Right lung (tissue), 5 donors: ENCODE measurements around the gene TAPT1. TPM values are rescaled to one million over a fixed set of nuclear protein-coding genes. Genes with fewer than 3 reads are reported as not detected.
"Not testable (repeated sequence)": the region's sequence is repeated elsewhere in the genome, so short reads cannot be mapped to it uniquely, and the experiment has no call there.

Experiments used
- DNase-seq, 2 donors: peaks; one replicate each; pipeline ENCODE4 v3.0.0-alpha.2; 2013
- polyA plus RNA-seq, 5 donors: library from polyadenylated mRNA; unstranded; fragments of 120-200 nt; gene quantifications; one replicate each; pipeline versions ENCODE4 v1.2.1 to v1.2.3, GENCODE V29; 2013; ENCODE audit warnings: inconsistent platforms in 1 of 5, low replicate concordance in 1 of 5; ENCODE audit not compliant: insufficient read length in 5 of 5, insufficient read depth in 1 of 5

Gene TAPT1
- polyA plus RNA-seq, 5 donors: 37.2 to 60.3 (median 54.7) TPM

DNA sequence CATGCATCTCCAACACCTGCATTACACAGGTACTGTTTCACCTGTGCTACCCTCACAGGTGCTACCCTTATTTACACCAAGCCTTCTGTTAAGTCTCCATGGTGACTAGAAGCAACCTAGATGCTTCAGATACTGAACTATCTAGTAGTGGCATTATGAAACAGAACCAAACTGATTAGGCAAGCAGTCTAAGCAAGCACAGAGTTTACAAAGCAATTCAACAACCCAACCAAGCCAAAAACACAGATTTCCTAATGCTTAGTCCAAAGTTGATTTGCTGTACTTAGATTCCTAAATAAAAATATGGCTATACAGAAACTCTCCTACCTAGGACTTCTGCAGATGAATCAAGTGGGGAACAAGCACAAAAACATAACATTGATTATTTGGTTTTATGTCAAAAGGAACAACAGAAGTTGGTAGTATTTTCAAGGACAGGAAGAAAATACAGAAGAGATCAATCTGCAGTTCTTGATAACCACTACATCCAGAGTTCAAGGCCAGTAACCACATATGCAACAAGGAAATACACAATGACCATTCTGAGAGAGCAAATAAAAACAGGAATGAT lies 3.2 kb downstream of the TAPT1 start:
- peak in 1 of 2 donors; percentile 22 for DNase-seq

DNA sequence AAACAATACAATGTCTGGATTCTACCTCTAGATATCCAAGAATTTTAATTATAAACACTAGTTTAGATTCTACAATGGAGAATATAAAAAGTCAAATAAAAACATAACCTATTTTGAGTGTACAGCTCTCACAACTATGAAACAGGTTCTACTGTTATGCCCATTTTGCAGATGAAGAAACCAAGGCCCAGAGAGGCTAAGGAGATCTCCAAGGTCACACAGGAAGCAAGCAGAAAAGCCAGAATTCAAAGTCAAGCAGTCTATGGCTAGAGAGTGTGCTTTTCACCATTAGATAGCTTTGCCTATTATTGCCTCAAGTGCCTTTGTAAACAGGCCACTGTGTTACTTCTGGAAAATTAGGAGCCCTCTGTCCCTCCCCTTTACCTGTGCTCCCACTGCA lies 7.3 kb downstream of the TAPT1 start:
- no peak for DNase-seq

- DNase-seq: no peak
Observed at GRCh38 chr4:16217300-16218051, 8.8 kb downstream of the TAPT1 start.

GRCh38 chr4:16213121-16213520 lies 13.2 kb downstream of the TAPT1 start:
- no peak for DNase-seq

DNA sequence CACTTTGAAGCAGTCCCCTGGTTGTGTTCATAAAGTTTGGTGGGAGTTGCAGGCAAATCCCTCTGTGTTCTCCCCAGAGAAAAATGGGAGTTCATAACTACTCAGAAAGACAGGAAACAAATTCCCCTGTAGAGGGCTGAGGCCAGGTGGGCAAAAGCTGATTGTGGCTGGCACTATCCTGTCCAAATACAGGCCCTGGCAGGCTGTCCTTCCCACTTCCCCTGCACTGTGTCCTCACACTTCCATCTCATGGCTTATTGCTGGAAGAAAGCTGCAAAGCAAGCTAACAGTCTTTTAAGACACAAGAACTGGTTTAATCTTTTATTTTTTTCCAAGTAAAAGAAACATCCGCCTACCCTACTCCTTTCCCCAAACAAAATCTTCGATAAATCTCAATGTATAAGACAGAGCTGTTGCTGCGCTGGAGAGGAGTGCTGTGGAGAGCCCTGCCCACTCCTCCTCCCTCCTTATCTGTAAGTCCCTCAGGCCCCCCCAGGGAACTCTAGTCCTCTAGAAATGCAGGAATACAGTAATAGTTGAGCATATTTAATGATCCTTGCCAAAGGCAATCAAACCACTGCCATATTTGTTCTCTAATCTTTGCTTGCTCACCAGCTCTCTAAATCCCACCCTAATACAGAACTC lies 14.0 kb downstream of the TAPT1 start:
- no peak for DNase-seq

- DNase-seq: no peak
Observed at GRCh38 chr4:16207409-16207808, 18.9 kb downstream of the TAPT1 start.

GRCh38 chr4:16206848-16207247 lies 19.4 kb downstream of the TAPT1 start:
- DNase-seq: no peak

DNA sequence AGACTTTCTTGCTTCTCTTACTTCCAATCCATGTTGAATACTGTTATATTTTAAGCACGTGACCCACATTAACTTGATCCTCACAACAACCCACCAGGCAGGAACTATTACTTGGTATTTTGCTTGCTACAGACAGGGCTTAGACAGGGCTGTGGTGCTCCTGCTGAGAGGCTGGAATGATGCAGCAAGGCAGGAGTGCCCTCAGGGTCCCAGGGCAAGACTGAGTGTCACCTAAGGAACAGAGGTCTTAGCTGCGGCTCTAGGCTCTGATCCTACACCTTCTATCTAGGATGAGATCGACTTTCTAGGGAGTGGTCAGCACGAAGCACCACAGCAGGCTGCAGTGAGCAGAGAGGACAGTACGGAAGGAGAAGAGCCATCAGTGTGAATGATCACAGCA lies 20.0 kb downstream of the TAPT1 start:
- DNase-seq: no peak

DNA sequence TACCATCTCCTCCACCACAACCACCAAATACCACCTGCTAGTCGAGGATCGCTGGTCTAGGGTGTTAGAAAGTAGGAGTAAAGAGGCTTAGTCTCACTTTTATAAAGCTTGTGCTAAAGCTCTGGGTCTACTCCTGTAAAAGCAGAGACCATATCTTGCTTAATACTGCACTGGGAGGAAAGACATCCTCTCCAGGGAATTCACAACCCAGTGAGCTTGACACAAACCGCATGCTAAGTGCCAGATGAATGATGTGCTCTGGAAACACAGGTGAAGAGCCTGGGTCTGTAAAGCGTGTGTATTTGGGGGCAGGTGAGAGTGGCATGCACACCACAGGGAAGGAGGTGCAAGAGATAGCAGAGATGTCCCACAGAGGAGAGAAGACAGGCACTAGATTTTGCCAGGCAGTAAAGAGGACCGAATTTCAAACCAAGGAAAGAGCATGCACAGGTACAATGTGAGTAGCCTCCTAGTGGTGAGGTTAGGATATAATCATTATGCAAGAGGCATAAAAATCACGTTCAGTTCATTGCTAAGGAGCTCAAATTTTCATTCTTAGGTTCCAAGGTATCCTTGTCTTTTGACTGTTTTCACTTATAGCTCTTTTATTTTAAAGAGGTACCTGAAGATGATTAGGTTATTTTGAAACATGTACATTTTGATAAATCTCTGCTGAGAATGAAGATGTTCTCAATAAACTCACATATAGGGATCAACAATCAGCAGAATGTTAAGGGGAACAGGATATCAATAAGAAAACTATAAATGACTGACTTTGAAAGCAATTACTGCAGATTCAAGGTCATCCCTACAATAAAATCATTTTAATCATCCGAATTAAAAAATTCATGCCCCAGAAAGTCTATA lies 20.7 kb downstream of the TAPT1 start:
- DNase-seq: no peak

- DNase-seq: no peak
Observed at GRCh38 chr4:16204505-16204904, 21.8 kb downstream of the TAPT1 start.

DNA sequence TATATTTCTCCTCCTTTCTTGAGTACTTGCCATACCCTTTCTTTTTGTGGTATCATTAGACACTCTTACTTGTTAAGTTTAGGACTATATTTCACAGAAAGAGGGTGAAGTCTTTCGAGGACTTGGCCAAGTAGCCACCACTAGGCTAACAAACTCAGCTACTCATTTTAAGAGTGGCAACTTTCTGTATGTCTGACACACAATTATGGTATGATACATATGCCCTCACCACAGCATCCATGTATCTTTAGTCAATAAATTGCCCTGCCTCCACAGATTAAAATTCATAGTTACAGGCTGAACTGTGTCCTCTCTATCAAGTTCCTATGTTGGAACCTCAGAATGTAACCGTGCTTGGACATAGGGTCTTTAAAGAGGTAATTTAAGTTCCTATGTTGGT lies 23.2 kb downstream of the TAPT1 start:
- no peak for DNase-seq

DNA sequence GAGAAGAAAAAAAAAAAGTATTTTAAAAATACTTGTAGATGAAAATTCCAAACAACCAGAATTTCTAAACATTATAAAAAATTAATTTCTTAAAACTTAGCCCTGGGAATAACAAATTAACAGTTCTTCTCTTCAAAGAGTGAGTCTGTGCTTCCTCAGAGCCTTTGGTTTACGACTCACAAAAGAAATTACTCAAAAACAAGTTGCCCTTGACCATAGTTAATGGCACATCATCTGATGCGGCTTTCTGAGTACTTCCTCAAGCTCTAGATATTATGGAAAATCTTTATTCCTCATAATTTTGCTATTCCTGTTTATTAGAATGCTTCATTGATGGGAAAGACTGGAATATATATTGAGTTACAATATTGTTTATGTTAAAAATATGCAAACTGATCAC lies 23.7 kb downstream of the TAPT1 start:
- no peak for DNase-seq

- DNase-seq: no peak
Observed at GRCh38 chr4:16199093-16199492, 27.2 kb downstream of the TAPT1 start.

GRCh38 chr4:16197876-16198665 lies 28.2 kb downstream of the TAPT1 start:
- DNase-seq: no peak

DNA sequence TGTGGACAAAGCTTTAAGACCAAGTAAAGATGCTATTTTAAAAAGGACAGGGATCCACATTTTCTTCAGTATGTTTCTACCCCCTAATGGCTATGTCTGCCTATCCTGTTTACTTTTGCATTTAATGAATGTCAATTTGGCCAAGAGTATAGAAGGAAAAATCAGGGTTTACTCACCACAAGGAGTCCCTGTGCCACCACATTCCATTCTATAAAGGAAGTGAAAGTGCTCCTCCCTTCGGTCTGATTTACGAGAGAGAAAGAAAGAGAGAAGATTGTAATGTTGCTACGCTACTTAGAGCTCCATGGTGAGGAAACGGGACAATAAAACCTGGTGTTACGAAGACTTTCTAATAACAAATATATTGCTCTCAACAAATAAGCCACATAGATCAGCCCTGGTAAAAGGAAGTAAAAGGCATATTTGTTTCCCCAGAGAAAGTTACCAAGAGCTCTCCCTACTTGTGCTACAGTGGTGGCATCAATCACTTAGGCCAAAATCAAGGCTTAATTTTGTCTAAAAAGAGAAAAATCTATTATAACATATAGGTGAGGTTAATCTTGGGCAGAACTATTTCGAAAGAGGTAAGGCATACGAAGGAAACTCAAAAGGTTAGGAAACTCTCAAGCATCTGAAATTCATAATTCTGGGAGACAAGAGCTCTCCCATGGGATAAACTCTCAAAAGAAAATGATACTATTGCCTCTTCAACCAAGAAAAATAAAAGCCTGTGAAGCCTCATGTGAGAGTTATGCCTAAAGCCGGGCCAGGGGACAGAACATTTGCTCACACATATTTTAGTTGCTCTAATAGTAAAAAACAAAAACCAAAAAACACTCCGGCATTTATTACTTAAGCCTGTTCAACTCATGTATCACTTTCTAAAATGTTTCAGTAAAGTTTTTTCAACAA lies 29.5 kb downstream of the TAPT1 start:
- DNase-seq: peak; percentile 45 to 59

GRCh38 chr4:16195209-16195608 lies 31.1 kb downstream of the TAPT1 start:
- no peak for DNase-seq

GRCh38 chr4:16194798-16195197 lies 31.5 kb downstream of the TAPT1 start:
- not testable (repeated sequence) for DNase-seq

- DNase-seq: no peak
Observed at GRCh38 chr4:16194214-16194613, 32.1 kb downstream of the TAPT1 start.

DNA sequence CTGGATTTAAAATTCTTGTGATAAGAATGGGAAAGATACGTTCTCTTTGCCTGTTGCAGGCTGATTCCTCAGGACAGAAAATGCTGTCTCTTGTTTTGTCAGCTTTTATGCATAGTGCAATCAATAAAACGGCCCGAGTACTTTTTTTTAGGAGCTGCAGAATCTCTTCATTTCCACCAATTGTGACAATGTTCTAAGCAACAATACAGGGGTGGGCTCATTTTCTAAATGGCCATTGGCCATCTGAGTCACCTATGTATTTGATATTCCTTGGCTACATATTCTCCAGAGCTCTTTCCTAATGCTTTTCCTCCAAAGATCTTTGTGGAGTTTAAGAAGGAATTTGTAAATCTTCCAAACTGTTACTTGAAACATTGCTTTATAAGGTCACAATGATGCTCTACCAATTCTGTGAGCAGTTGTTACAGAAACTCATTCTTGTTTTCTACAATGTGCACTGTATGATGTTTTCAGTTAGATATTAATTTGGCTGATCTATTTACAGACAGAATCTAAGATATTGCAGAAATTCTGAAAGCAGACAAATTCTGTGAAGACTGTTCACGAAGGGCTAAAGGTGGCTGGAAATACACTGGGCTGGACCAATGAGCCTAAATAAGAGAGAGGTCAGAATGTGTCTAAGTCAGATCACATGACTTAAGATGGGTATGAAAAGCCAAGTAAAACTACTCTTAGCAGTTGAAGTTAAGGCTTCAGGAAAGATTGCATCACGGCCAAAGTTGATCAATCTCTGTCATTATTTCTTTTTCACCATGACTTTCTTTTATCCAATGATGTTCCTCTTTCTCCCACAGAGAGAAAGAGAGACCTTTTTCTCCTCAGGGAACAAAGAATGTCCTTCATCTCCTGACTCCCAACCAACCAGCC lies 33.4 kb downstream of the TAPT1 start:
- no peak for DNase-seq
